Mesodermal cell (in vitro differentiated cells): ENCODE measurements around the gene MAP6.

Source experiments
- H3K27ac ChIP-seq: 2 replicates; pipeline ENCODE4 v1.7.0; 2013; ENCODE audit warnings: mild to moderate bottlenecking, low read depth, low read length, moderate library complexity; ENCODE audit not compliant: severe bottlenecking
- H3K36me3 ChIP-seq: 2 replicates; pipeline ENCODE4 v1.7.1; 2013; ENCODE audit warnings: mild to moderate bottlenecking, low read length, moderate library complexity; ENCODE audit not compliant: control insufficient read depth, insufficient read depth
- H3K4me1 ChIP-seq: one replicate; pipeline ENCODE4 v1.7.1; 2013; ENCODE audit warnings: mild to moderate bottlenecking, low read length; ENCODE audit not compliant: insufficient read depth, control insufficient read depth, poor library complexity, severe bottlenecking
- H3K4me3 ChIP-seq: 2 replicates; pipeline ENCODE4 v1.7.0; 2013; ENCODE audit warnings: low read length, control low read depth, mild to moderate bottlenecking; ENCODE audit not compliant: insufficient read depth, poor library complexity, severe bottlenecking; ENCODE audit errors: extremely low read depth
- H3K9me3 ChIP-seq: 2 replicates; pipeline ENCODE4 v1.7.1; 2013; ENCODE audit warnings: mild to moderate bottlenecking, low read length, moderate library complexity; ENCODE audit not compliant: control insufficient read depth
- WGBS, 2 experiments: methylation state at CpG; one replicate each; pipeline ENCODE4 v1.1.5; 2013; ENCODE audit warnings: missing lambda C conversion rate in 2 of 2; ENCODE audit not compliant: insufficient coverage in 2 of 2; 5-methylcytosine and 5-hydroxymethylcytosine counted together

MAP6 gene

DNA sequence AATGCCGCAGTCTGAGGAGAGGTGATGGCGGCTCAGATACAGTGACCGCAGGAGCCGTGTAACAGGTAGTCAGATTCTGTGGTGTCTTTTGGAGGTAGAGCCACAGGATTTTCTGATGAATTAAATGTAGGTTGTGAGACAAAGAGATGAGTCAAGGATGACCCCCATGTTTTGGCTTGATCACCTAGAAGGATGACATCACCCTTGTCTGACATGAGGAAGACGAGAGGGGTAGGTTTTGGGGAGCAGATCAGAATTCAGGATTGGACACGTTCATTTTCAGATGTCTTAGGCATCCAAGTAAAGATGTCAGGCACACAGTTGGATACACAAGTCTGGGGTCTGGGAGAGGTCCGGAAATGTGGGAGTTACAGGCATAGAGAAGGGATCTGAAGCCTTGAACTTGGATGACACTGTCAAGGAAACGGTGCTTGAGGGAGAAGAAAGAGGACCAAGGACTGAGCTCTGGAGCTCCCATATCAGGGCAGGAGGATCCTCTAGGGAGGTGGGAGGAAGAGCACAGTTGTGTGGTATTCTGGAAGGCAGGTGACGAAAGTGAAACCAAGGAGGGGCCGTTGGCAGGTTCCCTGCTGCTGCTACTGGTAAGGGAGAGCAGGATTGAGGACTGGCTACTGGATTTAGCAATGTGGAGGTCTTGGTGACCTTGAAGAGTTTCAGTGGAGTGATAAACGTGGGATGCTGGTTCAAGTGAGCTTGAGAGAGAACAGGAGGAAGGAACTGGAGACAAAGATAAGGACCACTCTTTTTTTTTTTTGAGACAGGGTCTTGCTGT, 130.5 kb downstream of the MAP6 start:
- H3K4me3 ChIP-seq: no peak overlapping the region
- no peaks in the 10 kb centered on the region for H3K36me3 ChIP-seq
- no peak overlapping the region for H3K27ac ChIP-seq
- peaks cover 5% of the 10 kb centered on the region for H3K4me1 ChIP-seq
- WGBS, 2 experiments: 90% methylated on average over 11 of the region's 11 CpGs
- H3K9me3 ChIP-seq: no peaks in the 10 kb centered on the region

DNA sequence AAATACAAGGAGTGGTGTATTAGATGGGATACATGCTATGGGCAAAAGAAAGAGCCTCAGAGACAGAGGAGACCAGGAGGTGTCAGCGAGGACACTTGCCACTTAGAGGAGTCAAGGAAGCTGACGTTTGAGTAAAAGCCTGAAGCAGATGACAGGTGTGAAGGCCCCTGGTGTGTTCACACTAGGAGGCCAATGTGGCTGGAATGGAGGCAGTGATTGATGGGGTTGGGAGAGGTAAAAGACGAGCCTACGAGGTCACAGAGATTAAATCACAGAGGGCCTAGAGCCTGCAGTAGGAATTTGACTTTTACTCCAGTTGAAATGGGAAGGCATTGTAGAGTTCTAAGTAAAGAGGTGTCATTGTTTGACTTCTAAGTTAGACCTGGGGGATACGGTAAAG, 131.1 kb downstream of the MAP6 start:
- Histone ChIP-seq H3K27ac (no peak overlapping the region), H3K4me3 (no peak overlapping the region), H3K9me3 (no peaks in the 10 kb centered on the region), H3K36me3 (no peaks in the 10 kb centered on the region), H3K4me1 (peaks cover 5% of the 10 kb centered on the region)
- 50 to 62% methylated on average over 5 of the region's 5 CpGs for WGBS, 2 experiments
